ENCODE data around the gene LRRC74B.
"Not testable (repeated sequence)": the region's sequence is repeated elsewhere in the genome, so short reads cannot be mapped to it uniquely, and the experiment has no call there.

The LRRC74B gene

GRCh38 chr22:21045585-21046294 lies at the start of gene LRRC74B:
LRRC74B (plus strand) TSS chr22:21045946; CDS start chr22:21045987, 41 bp downstream.
- peak; percentile 98 for DNase-seq (ENCODE audit: low read depth, low spot score)

GRCh38 chr22:20996031-20996410 lies 49.7 kb upstream of the LRRC74B start:
- DNase-seq (ENCODE audit: low read depth, low spot score) = no peak

- DNase-seq (ENCODE audit: low read depth, low spot score) = no peak
Observed at GRCh38 chr22:20996598-20997535, 48.9 kb upstream of the LRRC74B start.

GRCh38 chr22:20997536-20998257 lies 48.0 kb upstream of the LRRC74B start:
- no peak for DNase-seq (ENCODE audit: low read depth, low spot score)

GRCh38 chr22:20998411-20999336 lies 47.1 kb upstream of the LRRC74B start:
- DNase-seq (ENCODE audit: low read depth, low spot score) = no peak

- no peak for DNase-seq (ENCODE audit: low read depth, low spot score)
Observed at GRCh38 chr22:20999350-21000206, 46.2 kb upstream of the LRRC74B start.

- DNase-seq (ENCODE audit: low read depth, low spot score) = no peak
Observed at GRCh38 chr22:21000207-21000986, 45.3 kb upstream of the LRRC74B start.

- no peak for DNase-seq (ENCODE audit: low read depth, low spot score)
Observed at GRCh38 chr22:21000987-21001600, 44.7 kb upstream of the LRRC74B start.

- peak; percentile 96 for DNase-seq (ENCODE audit: low read depth, low spot score)
Observed at GRCh38 chr22:21001601-21002325, 44.0 kb upstream of the LRRC74B start, which contains the start of gene THAP7. THAP7 (minus strand) TSS chr22:21002118; CDS start chr22:21001911, 207 bp downstream.

GRCh38 chr22:21003782-21004181 lies 42.0 kb upstream of the LRRC74B start:
- no peak for DNase-seq (ENCODE audit: low read depth, low spot score)

GRCh38 chr22:21009208-21009607 lies 36.5 kb upstream of the LRRC74B start:
- not testable (repeated sequence) for DNase-seq (ENCODE audit: low read depth, low spot score)

- DNase-seq (ENCODE audit: low read depth, low spot score) = peak; percentile 72
Observed at GRCh38 chr22:21009638-21010425, 35.9 kb upstream of the LRRC74B start.

GRCh38 chr22:21010426-21011113 lies 35.2 kb upstream of the LRRC74B start:
- no peak for DNase-seq (ENCODE audit: low read depth, low spot score)

- DNase-seq (ENCODE audit: low read depth, low spot score) = no peak
Observed at GRCh38 chr22:21012446-21013407, 33.0 kb upstream of the LRRC74B start.

- DNase-seq (ENCODE audit: low read depth, low spot score) = no peak
Observed at GRCh38 chr22:21013657-21014201, 32.0 kb upstream of the LRRC74B start.

Measured in ELF-1 (cell line).